Stimulated activated effector memory CD8-positive, alpha-beta T cell treated with anti-CD3 and anti-CD28 coated beads, Interleukin-12 subunit alpha, Interleukin-12 subunit beta, amount 100 ng/mL, for 72 hours (primary cell): ENCODE measurements around the gene SIRT6.
"Not testable (repeated sequence)": the region's sequence is repeated elsewhere in the genome, so short reads cannot be mapped to it uniquely, and the experiment has no call there.

Experiments used
- ATAC-seq: fragments of 150-1000 bp; cut with Tn5 transposase; 2 replicates; pipeline ENCODE4 v1.10.0; 2021
- DNase-seq, 2 donors: peaks; one replicate each; pipeline ENCODE4 v3.0.0; 2021 to 2022; ENCODE audit warnings: low spot score in 2 of 2
- H3K27ac Mint-ChIP-seq: one replicate; pipeline ENCODE4 v1.8.0; 2022; ENCODE audit warnings: mild to moderate bottlenecking, mixed read lengths
- H3K36me3 Mint-ChIP-seq: one replicate; pipeline ENCODE4 v1.8.0; 2022; ENCODE audit warnings: mild to moderate bottlenecking, mixed read lengths
- H3K4me1 Mint-ChIP-seq: one replicate; pipeline ENCODE4 v1.8.0; 2022; ENCODE audit warnings: mixed read lengths
- H3K4me3 Mint-ChIP-seq: one replicate; pipeline ENCODE4 v1.8.0; 2022; ENCODE audit warnings: mild to moderate bottlenecking, mixed read lengths
- H3K9me3 Mint-ChIP-seq: one replicate; pipeline ENCODE4 v1.8.0; 2022; ENCODE audit warnings: mixed read lengths

SIRT6 gene

DNA sequence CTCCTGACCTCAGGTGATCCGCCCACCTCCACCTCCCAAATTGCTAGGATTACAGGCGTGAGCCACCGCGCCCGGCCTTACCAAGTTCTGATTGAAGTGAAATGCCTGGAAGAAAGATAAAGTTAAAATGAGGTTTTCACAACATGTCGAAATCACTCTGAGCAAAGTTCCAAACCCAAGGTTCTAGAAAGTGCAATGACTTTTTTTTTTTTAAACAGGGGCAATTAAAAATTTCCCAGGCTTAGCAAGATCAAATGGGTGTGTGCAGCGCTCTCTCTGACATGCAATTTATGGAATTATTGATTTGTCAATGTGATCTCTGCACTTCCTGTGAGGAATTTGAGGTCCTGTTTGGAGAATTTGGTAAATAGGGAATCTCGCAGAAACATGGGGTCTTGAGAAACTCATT lies 45.7 kb downstream of the SIRT6 start:
- peaks cover 15% of the 10 kb centered on the region for H3K4me1 Mint-ChIP-seq
- DNase-seq (no peak), ATAC-seq (no peak)
- H3K27ac Mint-ChIP-seq, result no peak overlapping the region
- no peak overlapping the region for H3K4me3 Mint-ChIP-seq
- H3K9me3 Mint-ChIP-seq, result no peaks in the 10 kb centered on the region
- no peaks in the 10 kb centered on the region for H3K36me3 Mint-ChIP-seq

DNA sequence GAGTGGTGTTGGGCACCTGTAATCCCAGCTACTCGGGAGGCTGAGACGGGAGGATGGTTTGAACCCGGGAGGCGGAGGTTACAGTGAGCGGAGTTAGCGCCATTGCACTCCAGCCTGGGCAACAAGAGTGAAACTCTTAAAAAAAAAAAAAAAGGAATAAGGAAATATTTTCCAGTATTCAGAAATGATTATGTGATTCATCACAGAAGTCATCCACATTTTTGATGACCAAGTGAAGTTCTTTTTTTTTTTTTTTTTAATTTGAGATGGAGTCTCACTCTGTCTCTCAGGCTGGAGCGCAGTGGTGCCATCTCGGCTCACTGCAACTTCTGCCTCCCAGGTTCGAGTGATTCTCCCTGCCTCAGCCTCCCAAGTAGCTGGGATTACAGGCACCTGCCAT lies 47.0 kb downstream of the SIRT6 start:
- DNase-seq, H3K27ac Mint-ChIP-seq, H3K36me3 Mint-ChIP-seq, H3K9me3 Mint-ChIP-seq, H3K4me3 Mint-ChIP-seq, ATAC-seq: not testable (repeated sequence)
- H3K4me1 Mint-ChIP-seq, result peaks cover 12% of the 10 kb centered on the region

DNA sequence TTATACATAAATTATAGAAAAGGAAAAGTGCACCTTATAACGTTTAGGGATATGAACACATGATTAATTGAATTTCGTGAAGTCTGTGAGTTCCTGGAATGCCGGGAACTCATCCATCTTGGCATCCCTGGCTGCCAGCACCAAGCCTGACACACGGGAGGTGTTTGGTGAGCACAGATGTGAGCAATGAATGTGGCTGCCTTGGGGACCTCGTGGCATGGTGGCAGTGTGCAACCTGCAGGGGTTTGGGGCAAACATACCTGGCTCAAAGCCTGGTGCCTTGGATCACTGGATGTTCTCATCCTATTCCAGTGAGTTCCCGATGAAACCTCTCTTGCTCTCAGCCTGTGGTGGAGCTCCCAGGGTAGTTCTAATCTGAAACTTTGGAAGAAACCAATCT lies 48.0 kb downstream of the SIRT6 start:
- no peaks in the 10 kb centered on the region for H3K36me3 Mint-ChIP-seq
- H3K4me3 Mint-ChIP-seq, result no peak overlapping the region
- H3K9me3 Mint-ChIP-seq, result no peaks in the 10 kb centered on the region
- H3K4me1 Mint-ChIP-seq, result peaks cover 3% of the 10 kb centered on the region
- ATAC-seq (no peak), DNase-seq (no peak)
- H3K27ac Mint-ChIP-seq, result no peak overlapping the region

DNA sequence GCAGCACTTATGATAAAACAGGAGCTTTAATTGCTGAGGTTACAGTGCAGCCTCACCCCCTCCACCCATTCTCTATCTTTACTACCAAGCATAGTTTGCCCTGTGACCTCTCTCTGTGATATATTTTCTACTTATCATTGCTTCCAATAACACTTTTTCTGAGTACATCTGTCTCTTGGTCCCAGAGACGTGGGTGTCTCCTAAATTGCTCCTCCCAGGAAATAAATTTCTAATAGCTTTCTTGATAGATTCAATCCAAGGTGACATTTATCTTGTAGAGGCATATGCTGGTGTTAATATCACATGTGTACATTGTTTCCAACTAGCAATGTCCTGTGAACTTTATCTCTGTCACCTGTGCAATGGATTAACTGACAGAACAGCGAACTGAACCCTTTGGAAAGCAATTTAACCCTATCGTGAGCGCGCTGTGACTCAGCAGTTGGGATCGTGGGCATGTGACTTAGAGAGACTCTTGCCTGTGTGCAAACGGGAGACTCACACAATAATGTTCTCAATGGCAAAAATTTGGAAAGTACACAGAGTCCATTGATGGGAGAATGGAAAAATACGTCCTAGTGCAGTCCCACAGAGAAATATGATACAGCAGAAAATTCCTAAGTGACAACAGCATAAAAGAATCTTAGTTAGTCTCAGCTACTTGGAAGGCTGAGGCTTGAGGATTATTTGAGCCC lies 51.5 kb downstream of the SIRT6 start:
- Mint-ChIP-seq H3K4me1 (no peaks in the 10 kb centered on the region), H3K9me3 (no peaks in the 10 kb centered on the region), H3K36me3 (no peaks in the 10 kb centered on the region), H3K4me3 (no peak overlapping the region), H3K27ac (no peak overlapping the region)
- DNase-seq (no peak), ATAC-seq (no peak)

DNA sequence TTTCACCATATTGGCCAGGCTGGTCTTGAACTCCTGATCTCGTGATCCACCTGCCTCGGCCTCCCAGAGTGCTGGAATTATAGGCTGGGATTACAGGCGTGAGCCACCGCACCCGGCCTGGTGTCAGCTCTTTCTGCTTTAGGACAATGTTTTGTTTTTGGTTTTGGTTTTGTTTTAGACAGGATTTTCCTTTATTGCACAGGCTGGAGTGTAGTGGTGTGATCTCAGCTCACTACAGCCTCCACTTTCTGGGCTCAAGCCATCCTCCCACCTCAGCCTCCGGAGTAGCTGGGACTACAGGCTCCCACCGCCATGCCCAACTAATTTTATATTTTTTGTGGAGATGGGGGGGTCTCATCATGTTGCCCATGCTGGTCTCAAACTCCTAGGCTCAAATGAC lies 53.3 kb downstream of the SIRT6 start:
- not testable (repeated sequence) for H3K36me3 Mint-ChIP-seq, H3K9me3 Mint-ChIP-seq, DNase-seq, H3K27ac Mint-ChIP-seq, ATAC-seq, H3K4me3 Mint-ChIP-seq, H3K4me1 Mint-ChIP-seq

DNA sequence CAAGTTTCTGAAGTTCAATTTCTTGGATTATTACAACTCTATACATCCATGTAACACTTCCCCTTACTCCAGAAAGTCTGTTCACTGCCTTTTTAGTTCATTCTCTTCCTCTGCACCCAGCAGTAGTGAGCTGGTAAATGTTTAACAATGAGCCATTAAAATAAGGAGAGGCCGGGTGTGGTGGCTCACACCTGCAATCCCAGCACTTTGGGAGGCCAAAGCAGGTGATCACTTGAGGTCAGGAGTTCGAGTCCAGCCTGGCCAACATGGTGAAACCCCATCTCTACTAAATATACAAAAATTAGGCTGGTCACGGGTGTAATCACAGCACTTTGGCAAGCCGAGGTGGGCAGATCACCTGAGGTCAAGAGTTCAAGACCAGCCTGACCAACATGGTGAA lies 55.0 kb downstream of the SIRT6 start:
- DNase-seq, H3K9me3 Mint-ChIP-seq, H3K4me3 Mint-ChIP-seq, H3K27ac Mint-ChIP-seq, ATAC-seq: not testable (repeated sequence)
- Mint-ChIP-seq H3K36me3 (peaks cover 10% of the 10 kb centered on the region), H3K4me1 (peaks cover 18% of the 10 kb centered on the region)

DNA sequence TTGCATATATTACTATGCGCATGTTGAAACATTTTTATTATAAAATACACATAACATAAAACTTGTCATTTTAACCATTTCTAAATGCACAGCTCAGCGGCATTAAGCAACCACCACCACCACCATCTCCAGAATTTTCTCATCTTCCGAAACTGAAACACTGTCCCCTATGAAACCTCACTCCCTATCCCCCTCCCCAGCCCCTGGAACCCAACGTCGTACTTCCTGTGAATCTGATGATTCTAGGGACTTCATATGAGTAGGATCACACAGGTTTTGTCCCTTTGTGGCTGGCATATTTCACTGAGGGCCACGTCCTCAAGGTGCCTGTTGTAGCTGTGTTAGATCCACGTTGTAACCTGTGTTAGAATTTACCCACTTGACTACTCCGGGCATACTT lies 57.7 kb downstream of the SIRT6 start:
- no peak for DNase-seq
- no peak for ATAC-seq
- peak overlapping the region; percentile 95 for H3K4me3 Mint-ChIP-seq
- peak overlapping the region; percentile 99 for H3K27ac Mint-ChIP-seq
- peaks cover 28% of the 10 kb centered on the region for H3K4me1 Mint-ChIP-seq
- H3K36me3 Mint-ChIP-seq, result peaks cover 28% of the 10 kb centered on the region
- H3K9me3 Mint-ChIP-seq, result no peaks in the 10 kb centered on the region
